Heart right ventricle (tissue), 16 donors: ENCODE data around the gene SMG6. TPM values are rescaled to one million over a fixed set of nuclear protein-coding genes. Genes with fewer than 3 reads are reported as not detected.

Experiments
- ATAC-seq, 8 donors: fragments of 200-7000 bp; cut with Tn5 transposase; one replicate each; pipeline ENCODE4 v1.9.1; 2020; ENCODE audit warnings: mild to moderate bottlenecking in 8 of 8, moderate library complexity in 8 of 8, moderate number of reproducible peaks in 1 of 8
- DNase-seq, 2 donors: peaks; one replicate each; pipeline ENCODE4 v3.0.0-alpha.2; 2020
- H3K27ac ChIP-seq, 10 donors: fragments of 200-600 bp; sonication (generic) in 2 of 10; one replicate each; pipeline versions ENCODE4 v1.5.0 to v1.8.0; 2020 to 2022; ENCODE audit warnings: mild to moderate bottlenecking in 3 of 10
- H3K27me3 ChIP-seq, 7 donors: fragments of 200-600 bp; one replicate each; pipeline ENCODE4 v1.8.0; 2021 to 2022; ENCODE audit warnings: mild to moderate bottlenecking in 2 of 7
- H3K36me3 ChIP-seq, 9 donors: fragments of 200-600 bp; sonication (generic) in 1 of 9; one replicate each; pipeline versions ENCODE4 v1.5.0 to v1.8.0; 2020 to 2022; ENCODE audit warnings: mild to moderate bottlenecking in 2 of 9
- H3K4me1 ChIP-seq, 9 donors: fragments of 200-600 bp; sonication (generic) in 1 of 9; one replicate each; pipeline versions ENCODE4 v1.5.0 to v1.8.0; 2020 to 2022; ENCODE audit warnings: mild to moderate bottlenecking in 4 of 9
- H3K4me3 ChIP-seq, 10 donors: fragments of 200-600 bp; sonication (generic) in 2 of 10; one replicate each; pipeline versions ENCODE4 v1.5.0 to v1.8.0; 2020 to 2022; ENCODE audit warnings: mild to moderate bottlenecking in 7 of 10, moderate library complexity in 2 of 10
- H3K9me3 ChIP-seq, 11 donors: fragments of 200-600 bp in 10 of 11; sonication (generic) in 2 of 11; one replicate each; pipeline versions ENCODE4 v1.5.0 to v1.8.0; 2013 to 2022; ENCODE audit warnings: mild to moderate bottlenecking in 2 of 11, control low read depth in 1 of 11, moderate library complexity in 1 of 11
- CTCF ChIP-seq, 9 donors: fragments of 200-600 bp; sonication (generic) in 2 of 9; IDR thresholded peaks; one replicate each; pipeline versions ENCODE4 v1.5.0 to v1.8.0; 2021 to 2022; ENCODE audit warnings: antibody characterized with exemption in 9 of 9, mild to moderate bottlenecking in 5 of 9, moderate library complexity in 1 of 9
- WGBS, 2 donors: extraction: QIAGEN DNeasy Blood & Tissue Kit; methylation state at CpG; one replicate each; pipeline ENCODE4 v1.1.7; 2013; ENCODE audit warnings: inconsistent platforms in 1 of 2; 5-methylcytosine and 5-hydroxymethylcytosine counted together
- intact Hi-C, 10 donors: fragments of 100-400 bp; cut with DNase I; formaldehyde crosslinking; loops; one replicate each; pipeline versions ENCODE4 v1.11.1 to v1.14.2; 2022
- polyA plus RNA-seq, 2 donors: library from polyadenylated mRNA; stranded (reverse); fragments of 200-250 nt; gene quantifications; one replicate each; pipeline ENCODE4 v1.2.3, GENCODE V29; 2013
- total RNA-seq, 10 donors: library from RNA; stranded (reverse); fragmentation: NEBNext Ultra II Directional in 3 of 10; extraction: Animal tissue kit (Norgen Biotek cat#: 25700) in 3 of 10; gene quantifications; one replicate each; pipeline versions ENCODE4 v1.2.1 to v1.2.4, GENCODE V29; 2021 to 2023
- donor health status: Arrhythmogenic right ventricular cardiomyopathy.
- donor health status: ischemic (EF 13 %, LVEDD 7.1; RV severe dilation, severe dysfunction).
- donor health status: healthy with polysubstance abuse.
- donor health status: DM: no; HTN: yes; CAD: no.
- donor health status: DM: no; HTN: no; CAD: no.
- donor health status: ischemic (EF 25% LVEDD 6.9; RV normal size, moderate dysfunction).
- donor health status: ischemic (EF 25% LVEDD 5.7; RV mildly dilated, moderate dysfunction).
- donor health status: healthy.
- donor health status: DM: yes; HTN: yes; CAD: no.
- donor health status: Ischemic cardiomyopathy.
- donor health status: ischemic (EF 35%, LVEDD 5.7; RV mildly dilated, moderate dysfunction).
- donor health status: nonischemic (EF 11% LVEDD 7.7; RV severe dilation, severe dysfunction).
- donor health status: DM: yes; HTN: yes; CAD: no.
- donor health status: PGD.
- donor health status: ischemic (EF 29% LVEDD 5.4; RV normal size, mild dysfunction).
- donor health status: nonischemic (EF 23%, LVEDD 6.1; RV moderate dilation, normal function).

Gene SMG6
- total and polyA plus RNA-seq, 12 donors, result 13.6 to 28.1 (median 19.6) TPM

GRCh38 chr17:2181206-2181896 lies 122.2 kb downstream of the SMG6 start:
- ATAC-seq (peak; percentile 35 to 80 (median 66)), DNase-seq (peak; percentile 75 to 80)
- Histone ChIP-seq H3K27me3 (no peaks in the 10 kb centered on the region), H3K9me3 (no peaks in the 10 kb centered on the region), H3K27ac (peak overlapping the region; percentile 0 to 96 (median 88)), H3K4me1 (peaks cover 50 to 70% (median 66%) of the 10 kb centered on the region in 9 donors), H3K4me3 (no peak overlapping the region), H3K36me3 (peaks cover 0 to 63% (median 11%) of the 10 kb centered on the region in 9 donors)
- 13 to 21% methylated on average over 13 of the region's 13 CpGs for WGBS, 2 donors
- no peak for TF ChIP-seq CTCF (IDR thresholded peaks at IDR 0.05)
- intact Hi-C loops, result loop anchor here in 4 of 10 donors (1.0 to 10.0 kb wide), 3 partner anchors 33 to 57 kb away; no protein-coding TSS in a partner anchor

- no peak for TF ChIP-seq CTCF (IDR thresholded peaks at IDR 0.05)
- peaks cover 0 to 57% (median 5%) of the 10 kb centered on the region in 9 donors for H3K36me3 ChIP-seq
- H3K9me3 ChIP-seq, result no peaks in the 10 kb centered on the region
- no peaks in the 10 kb centered on the region for H3K27me3 ChIP-seq
- peaks cover 54 to 76% (median 71%) of the 10 kb centered on the region in 9 donors for H3K4me1 ChIP-seq
- no peak overlapping the region for H3K4me3 ChIP-seq
- WGBS, 2 donors, result 32 to 37% methylated on average over 2 of the region's 2 CpGs
- H3K27ac ChIP-seq, result peak overlapping the region; percentile 0 to 96 (median 88)
- intact Hi-C loops, result loop anchor here in 4 of 10 donors (1.0 to 10.0 kb wide), 3 partner anchors 34 to 56 kb away; no protein-coding TSS in a partner anchor
- no peak for DNase-seq
- ATAC-seq, result no peak
Observed at GRCh38 chr17:2180768-2181167, 122.8 kb downstream of the SMG6 start.

- Histone ChIP-seq H3K27ac (peak overlapping the region; percentile 79 to 96 (median 88)), H3K27me3 (no peaks in the 10 kb centered on the region), H3K9me3 (no peaks in the 10 kb centered on the region), H3K4me3 (no peak overlapping the region), H3K36me3 (peaks cover 0 to 47% (median 0%) of the 10 kb centered on the region in 9 donors), H3K4me1 (peaks cover 63 to 86% (median 82%) of the 10 kb centered on the region in 9 donors)
- ATAC-seq (peak; percentile 64 to 80 (median 77)), DNase-seq (peak; percentile 60 to 97)
- no peak for TF ChIP-seq CTCF (IDR thresholded peaks at IDR 0.05)
- intact Hi-C loops, result loop anchor here in 9 of 10 donors (2.0 to 10.0 kb wide), 15 partner anchors 33 to 215 kb away; partner anchors contain the start of gene HIC1 (in 2 of the 9)
- WGBS, 2 donors, result 4 to 6% methylated on average over 9 of the region's 9 CpGs
Observed at GRCh38 chr17:2179615-2180295, 123.8 kb downstream of the SMG6 start.

GRCh38 chr17:2178798-2179501 lies 124.6 kb downstream of the SMG6 start:
- peaks cover 0 to 41% (median 0%) of the 10 kb centered on the region in 9 donors for H3K36me3 ChIP-seq
- no peak for TF ChIP-seq CTCF (IDR thresholded peaks at IDR 0.05)
- WGBS, 2 donors, result 29 to 34% methylated on average over 15 of the region's 15 CpGs
- H3K27me3 ChIP-seq, result no peaks in the 10 kb centered on the region
- H3K9me3 ChIP-seq, result no peaks in the 10 kb centered on the region
- H3K27ac ChIP-seq, result peak overlapping the region; percentile 79 to 96 (median 88)
- H3K4me1 ChIP-seq, result peaks cover 72 to 94% (median 90%) of the 10 kb centered on the region in 9 donors
- ATAC-seq, result peak; percentile 4 to 61 (median 20)
- intact Hi-C loops, result loop anchor here in 9 of 10 donors (2.0 to 10.0 kb wide), 14 partner anchors 33 to 216 kb away; partner anchors contain the start of gene HIC1 (in 2 of the 9)
- no peak overlapping the region for H3K4me3 ChIP-seq
- peak; percentile 57 to 61 for DNase-seq
